K562 (cell line): Measurements from ENCODE around the gene MYO18B. TPM values are rescaled to one million over a fixed set of nuclear protein-coding genes. Genes with fewer than 3 reads are reported as not detected.

Experiments
- ATAC-seq: fragments of 200-7000 bp; cut with Tn5 transposase; 3 replicates; pipeline ENCODE4 v1.9.1; 2020; ENCODE audit warnings: moderate library complexity
- BruUV-seq: library from RNA; stranded (reverse); fragments of 400-500 nt; replicated peaks from 2 replicates; lab custom pipeline; 2021; lab: Mats Ljungman, UMichigan
- CTCF ChIA-PET: fragments of 300-600 bp; formaldehyde crosslinking; extraction: SDS; loops from one replicate; lab custom pipeline; 2021; ENCODE audit warnings: low intra/inter-chr PET ratio; lab: Yijun Ruan, JAX
- POLR2A ChIA-PET: fragments of 300-600, 350-650 bp; sonication (Branson Sonifier 250); formaldehyde crosslinking; extraction: SDS; loops from one replicate; lab custom pipeline; 2021; ENCODE audit warnings: antibody characterized with exemption, inconsistent platforms; lab: Yijun Ruan, JAX
- DNase-seq, 4 experiments: peaks; one replicate each; pipeline versions ENCODE4 v3.0.0 to v3.0.0-alpha.2; 2011 to 2018; ENCODE audit warnings: low spot score in 3 of 4, mixed read lengths in 3 of 4; ENCODE audit errors: extremely low read depth in 1 of 4
- FAIRE-seq: peaks from 2 replicates; lab custom pipeline; 2011; peaks lifted over from hg19 to GRCh38; lab: Jason Lieb, UNC
- H2AFZ ChIP-seq: 2 replicates; pipeline ENCODE4 v1.6.0; 2011; ENCODE audit warnings: low read depth, low read length, control low read depth, inconsistent platforms
- H3K27ac ChIP-seq: fragments of 200-600 bp; 3 replicates; pipeline ENCODE4 v1.8.0; 2011; ENCODE audit warnings: low read depth, mild to moderate bottlenecking, control low read depth, inconsistent platforms, low read length, moderate library complexity, mixed read lengths; ENCODE audit errors: extremely low read depth
- H3K27me3 ChIP-seq, 2 experiments: fragments of 300-600 bp in 1 of 2; 2 replicates in 1 of 2; 3 replicates in 1 of 2; pipeline versions ENCODE4 v1.6.0 to v1.8.0; 2011; ENCODE audit warnings: inconsistent platforms in 2 of 2, low read length in 2 of 2, mild to moderate bottlenecking in 1 of 2, mixed read lengths in 1 of 2, moderate library complexity in 1 of 2; ENCODE audit not compliant: control insufficient read depth in 2 of 2, insufficient read depth in 2 of 2
- H3K36me3 ChIP-seq: fragments of 300-600 bp; 3 replicates; pipeline ENCODE4 v1.8.0; 2011; ENCODE audit warnings: mild to moderate bottlenecking, low read length, inconsistent platforms; ENCODE audit not compliant: control insufficient read depth, insufficient read depth
- H3K4me1 ChIP-seq, 2 experiments: fragments of 200-600 bp in 1 of 2; replicated peaks in 1 of 2; 2 replicates in 1 of 2; 3 replicates in 1 of 2; pipeline versions ENCODE4 v1.5.1 to v1.8.0; 2011; ENCODE audit warnings: inconsistent platforms in 2 of 2, low read length in 2 of 2, mild to moderate bottlenecking in 1 of 2, mixed read lengths in 1 of 2, moderate library complexity in 1 of 2; ENCODE audit not compliant: control insufficient read depth in 2 of 2, insufficient read depth in 2 of 2
- H3K4me2 ChIP-seq: 2 replicates; pipeline ENCODE4 v1.6.1; 2011; ENCODE audit warnings: low read length, control low read depth, inconsistent platforms, mixed read lengths; ENCODE audit not compliant: insufficient read depth
- H3K4me3 ChIP-seq: fragments of 200-600 bp; sonication (generic), shearing (Covaris generic); 2 replicates; pipeline ENCODE4 v1.5.1; 2016; ENCODE audit warnings: control low read depth, inconsistent platforms
- H3K79me2 ChIP-seq: fragments of 200-600 bp; 3 replicates; pipeline ENCODE4 v1.8.0; 2011; ENCODE audit warnings: low read length, inconsistent platforms; ENCODE audit not compliant: control insufficient read depth, insufficient read depth
- H3K9ac ChIP-seq, 2 experiments: 2 replicates each; pipeline versions ENCODE4 v1.6.0 to v1.6.1; 2011; ENCODE audit warnings: low read depth in 2 of 2, low read length in 2 of 2, control low read depth in 1 of 2, inconsistent platforms in 1 of 2, mild to moderate bottlenecking in 1 of 2, mixed read lengths in 1 of 2; ENCODE audit not compliant: insufficient read depth in 1 of 2
- H3K9me1 ChIP-seq: one replicate; pipeline ENCODE4 v1.6.0; 2011; ENCODE audit warnings: inconsistent platforms, mild to moderate bottlenecking, low read length, moderate library complexity; ENCODE audit not compliant: control insufficient read depth, insufficient read depth
- H3K9me3 ChIP-seq: replicated peaks from 2 replicates; pipeline ENCODE4 v1.5.1; 2011; ENCODE audit warnings: low read depth, low read length, inconsistent platforms; ENCODE audit not compliant: control insufficient read depth, insufficient read depth
- H4K20me1 ChIP-seq: replicated peaks from 2 replicates; pipeline ENCODE4 v1.6.1; 2011; ENCODE audit warnings: low read length, inconsistent platforms, mixed read lengths; ENCODE audit not compliant: control insufficient read depth, insufficient read depth
- FOXK2 ChIP-seq, 2 experiments: fragments of 450-650 bp; IDR thresholded peaks in 1 of 2; conservative IDR thresholded peaks in 1 of 2; 2 replicates each; pipeline ENCODE4 v1.6.1; 2016; ENCODE audit warnings: low read depth in 2 of 2, mild to moderate bottlenecking in 1 of 2
- HCFC1 ChIP-seq: IDR thresholded peaks from 2 replicates; pipeline ENCODE4 v1.6.1; 2012; ENCODE audit warnings: low read depth, low read length, improper control_type of control experiment
- PHB2 ChIP-seq: fragments of 450-650 bp; IDR thresholded peaks from 2 replicates; pipeline ENCODE4 v1.6.1; 2017; ENCODE audit warnings: low read depth
- SMARCB1 ChIP-seq: IDR thresholded peaks from 2 replicates; pipeline ENCODE4 v1.6.1; 2011; ENCODE audit warnings: improper control_type of control experiment, low read depth; ENCODE audit not compliant: insufficient read length
- SMC3 ChIP-seq: conservative IDR thresholded peaks from 2 replicates; pipeline ENCODE4 v1.6.1; 2011; ENCODE audit warnings: low read depth, low read length, improper control_type of control experiment; ENCODE audit not compliant: insufficient read depth
- SP2 ChIP-seq: IDR thresholded peaks from 2 replicates; pipeline ENCODE4 v1.6.1; 2011; ENCODE audit warnings: mild to moderate bottlenecking, low read depth, low read length, moderate library complexity; ENCODE audit not compliant: poor library complexity, severe bottlenecking; ENCODE audit errors: extremely low read depth
- ZNF766 ChIP-seq: fragments of 200-800 bp; sonication (Bioruptor generic); conservative IDR thresholded peaks from 2 replicates; pipeline ENCODE4 v1.6.1; 2016; ENCODE audit warnings: missing genetic modification characterization, missing compliant biosample characterization
- WGBS: fragments of 100-300 bp; shearing (Covaris generic); methylation state at CpG from one replicate; pipeline ENCODE4 v1.1.6; 2016; ENCODE audit warnings: low coverage, mixed read lengths; ENCODE audit not compliant: insufficient coverage; ENCODE audit errors: missing lambda C conversion rate; 5-methylcytosine and 5-hydroxymethylcytosine counted together
- in situ Hi-C: fragments of 300-500 bp; cut with MboI; formaldehyde crosslinking; loops from 4 replicates; pipeline ENCODE4 v1.15.0; 2018; ENCODE audit warnings: inconsistent platforms, mixed read lengths
- intact Hi-C: fragments of 100-400 bp; cut with micrococcal nuclease; formaldehyde crosslinking; loops from 2 replicates; pipeline ENCODE4 v1.14.2; 2022
- polyA plus RNA-seq, 8 experiments: library from polyadenylated mRNA; depleted of rRNA in 4 of 8; stranded (reverse) in 5 of 8; unstranded in 3 of 8; fragments of >200 nt; fragmentation: Nextera tagmentation in 2 of 8; fragmentation: Illumina TruSeq in 1 of 8; extraction: Ambion mirVana in 2 of 8; extraction: Trizol in 1 of 8; gene quantifications; 2 replicates each; pipeline versions ENCODE4 v1.2.1 to v1.2.3, GENCODE V29; 2011 to 2014; ENCODE audit warnings: inconsistent platforms in 1 of 8, missing spikeins in 1 of 8
- total RNA-seq, 7 experiments: library from RNA; depleted of rRNA in 6 of 7; stranded (reverse); fragments of >200 nt in 6 of 7; fragmentation: Illumina TruSeq in 2 of 7; extraction: Trizol in 2 of 7; gene quantifications; 2 replicates each; pipeline versions ENCODE4 v1.2.1 to v1.2.3, GENCODE V29; 2011 to 2021; ENCODE audit warnings: low replicate concordance in 1 of 7
- TF ChIP-seq, protein P1 (sequence below), 2 experiments: IDR thresholded peaks in 1 of 2; conservative IDR thresholded peaks in 1 of 2; 2 replicates each; pipeline ENCODE4 v1.6.1; 2016; ENCODE audit warnings: low read depth in 2 of 2, mild to moderate bottlenecking in 1 of 2, missing compliant biosample characterization in 1 of 2, missing genetic modification characterization in 1 of 2, moderate library complexity in 1 of 2

MYO18B gene
- total and polyA plus RNA-seq, 9 of the 15 experiments (the other 6 are each of a cell fraction or from before 2014, with no cell fraction given), result 0.06 to 7.0 (median 4.3) TPM

GRCh38 chr22:25966448-25966913, 224.5 kb downstream of the MYO18B start:
- no TSS peak for BruUV-seq
- Histone ChIP-seq H3K4me3 (no peak overlapping the region), H3K4me2 (no peak overlapping the region), H3K79me2 (no peaks in the 10 kb centered on the region), H3K9me3 (no peaks in the 10 kb centered on the region), H4K20me1 (no peaks in the 10 kb centered on the region), H3K36me3 (no peaks in the 10 kb centered on the region), H3K4me1 (no peaks in the 10 kb centered on the region), H3K27ac (no peak overlapping the region), H3K27me3 (no peaks in the 10 kb centered on the region), H2AFZ (no peak overlapping the region), H3K9ac (no peak overlapping the region), H3K9me1 (no peaks in the 10 kb centered on the region)
- intact Hi-C loops, result no loop called here
- WGBS, result 31% methylated on average over 8 of the region's 8 CpGs
- in situ Hi-C loops, result no loop called here
- ATAC-seq (no peak), DNase-seq (no peak), FAIRE-seq (no peak)
- ChIA-PET CTCF (no interaction called here), POLR2A (no interaction called here)
- TF ChIP-seq SMC3 (no peak), FOXK2 (conservative IDR thresholded peaks at IDR 0.05 in 1 of 2, IDR thresholded peaks at IDR 0.05 in 1 of 2; ENCODE audit: low read depth in 2 of 2) (no peak), HCFC1 (no peak), SP2 (no peak), PHB2 (no peak), SMARCB1 (no peak), ZNF766 (no peak)
- TF ChIP-seq, protein P1, sequence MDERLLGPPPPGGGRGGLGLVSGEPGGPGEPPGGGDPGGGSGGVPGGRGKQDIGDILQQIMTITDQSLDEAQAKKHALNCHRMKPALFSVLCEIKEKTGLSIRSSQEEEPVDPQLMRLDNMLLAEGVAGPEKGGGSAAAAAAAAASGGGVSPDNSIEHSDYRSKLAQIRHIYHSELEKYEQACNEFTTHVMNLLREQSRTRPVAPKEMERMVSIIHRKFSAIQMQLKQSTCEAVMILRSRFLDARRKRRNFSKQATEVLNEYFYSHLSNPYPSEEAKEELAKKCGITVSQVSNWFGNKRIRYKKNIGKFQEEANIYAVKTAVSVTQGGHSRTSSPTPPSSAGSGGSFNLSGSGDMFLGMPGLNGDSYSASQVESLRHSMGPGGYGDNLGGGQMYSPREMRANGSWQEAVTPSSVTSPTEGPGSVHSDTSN (CRISPR knock-in tag; IDR thresholded peaks at IDR 0.05; ENCODE audit: low read depth), result no peak
- TF ChIP-seq, protein P1 (tag; conservative IDR thresholded peaks at IDR 0.05; ENCODE audit: low read depth), result peak; percentile 41; the same call in 1 of the 2 replicates
